ENCODE measurements around the gene PRKD3.
"Not testable (repeated sequence)": the region's sequence is repeated elsewhere in the genome, so short reads cannot be mapped to it uniquely, and the experiment has no call there.

Gene PRKD3

DNA sequence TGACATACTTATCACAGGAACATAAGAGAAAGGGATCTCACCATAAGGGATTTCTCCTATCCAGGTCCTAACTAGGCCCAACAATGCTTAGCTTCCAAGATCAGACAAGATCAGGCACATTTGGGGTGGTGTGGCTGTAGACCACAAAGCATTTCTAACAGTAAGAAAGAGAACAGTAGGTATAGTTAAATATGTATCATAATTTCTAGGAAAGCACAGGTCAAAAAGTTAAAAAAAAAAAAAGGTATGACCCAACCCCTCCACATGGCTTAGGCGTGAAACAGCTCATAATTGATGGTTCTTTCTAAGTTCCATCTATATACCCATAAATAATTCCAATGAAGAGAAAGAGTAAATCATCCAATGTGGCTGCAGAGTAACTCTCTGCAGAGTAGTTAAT lies 6.9 kb downstream of the PRKD3 start:
- DNase-seq (ENCODE audit: low read depth in 3 of 3, low spot score in 1 of 3) = no peak

GRCh38 chr2:37316181-37316580 lies 8.5 kb downstream of the PRKD3 start:
- DNase-seq (ENCODE audit: low read depth in 3 of 3, low spot score in 1 of 3) = no peak

DNA sequence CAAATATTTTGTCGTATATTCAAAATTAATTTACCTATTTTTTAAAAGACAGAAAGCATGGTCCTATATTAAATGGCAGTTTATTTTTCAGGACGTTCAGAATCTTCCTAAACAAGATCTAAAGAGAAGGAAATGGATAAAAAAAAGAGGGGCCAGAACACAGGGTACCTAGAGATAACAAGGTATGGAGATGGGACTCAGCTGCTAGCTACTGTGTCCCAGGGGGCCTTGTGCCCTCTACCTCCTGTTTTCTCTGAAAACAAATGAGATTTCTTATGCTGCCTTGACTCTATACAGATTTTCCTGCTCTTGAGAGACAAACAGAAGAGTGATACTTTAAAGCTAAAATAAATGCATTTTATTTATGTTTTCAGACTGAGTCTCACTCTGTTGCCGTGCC lies 9.3 kb downstream of the PRKD3 start:
- no peak for DNase-seq (ENCODE audit: low read depth in 3 of 3, low spot score in 1 of 3)

DNA sequence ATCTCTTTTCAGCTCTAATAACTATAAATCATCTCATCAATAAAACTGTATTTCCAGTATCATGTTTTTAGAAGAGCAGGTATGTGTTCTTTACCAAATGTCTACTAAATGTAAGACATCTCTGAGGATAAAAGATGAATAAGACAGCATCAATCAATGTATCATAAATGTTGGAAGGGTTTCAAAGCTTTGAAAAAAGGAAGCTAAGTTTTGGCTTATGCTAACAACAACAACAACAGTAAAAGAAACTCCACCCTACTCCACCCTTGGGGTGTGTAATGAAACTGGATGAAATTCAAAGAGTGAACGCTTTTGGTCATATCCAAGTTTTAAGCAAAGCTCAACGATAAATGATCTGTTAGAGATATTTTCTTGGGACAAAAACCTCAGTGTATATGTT lies 17.1 kb downstream of the PRKD3 start:
- no peak for DNase-seq (ENCODE audit: low read depth in 3 of 3, low spot score in 1 of 3)

DNA sequence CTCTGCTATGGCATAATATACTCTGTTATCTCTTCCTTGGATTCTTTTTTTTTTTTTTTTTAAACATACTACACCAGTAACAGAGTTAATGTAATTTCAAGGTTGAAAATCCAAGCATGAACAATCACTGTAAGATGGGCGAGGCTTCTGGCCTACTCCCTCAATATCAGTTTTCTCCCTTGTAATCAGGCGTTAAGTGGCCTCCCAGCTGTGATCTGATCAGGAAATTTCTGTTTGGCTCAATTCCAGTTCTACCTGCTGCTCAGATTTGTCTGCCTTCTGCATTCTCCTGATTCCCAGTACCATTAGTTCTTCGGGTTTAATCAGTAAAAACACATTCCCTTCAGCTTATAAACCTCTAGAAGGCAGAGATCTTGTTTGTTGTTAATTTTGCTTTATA lies 18.6 kb downstream of the PRKD3 start:
- DNase-seq (ENCODE audit: low read depth in 3 of 3, low spot score in 1 of 3) = no peak

DNA sequence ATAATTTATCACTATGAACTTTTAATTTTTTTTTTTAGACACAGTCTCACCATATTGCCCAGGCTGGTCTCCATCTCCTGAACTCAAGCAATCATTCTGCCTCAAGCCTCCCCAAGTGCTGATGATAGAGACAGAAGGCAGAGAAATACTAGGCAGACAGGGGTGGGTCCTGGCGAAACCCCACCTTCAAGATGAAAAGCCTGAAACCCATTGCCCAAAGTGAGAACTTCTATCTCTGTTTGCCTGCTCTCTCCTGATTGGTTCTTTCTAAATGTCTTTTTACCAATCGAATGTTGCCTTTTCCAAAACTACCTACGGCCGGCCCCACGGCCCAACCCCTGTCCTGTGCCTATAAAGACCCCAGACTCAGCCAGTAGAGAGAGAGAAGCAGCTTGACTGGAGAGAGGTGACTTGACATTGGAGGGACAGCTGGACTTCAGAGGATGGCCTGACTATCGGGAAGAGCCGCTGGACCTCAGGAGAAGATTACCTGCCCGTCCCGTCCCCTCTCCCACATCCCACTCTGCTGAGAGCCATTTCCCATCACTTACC lies 21.9 kb downstream of the PRKD3 start:
- DNase-seq (ENCODE audit: low read depth in 3 of 3, low spot score in 1 of 3) = no peak

DNA sequence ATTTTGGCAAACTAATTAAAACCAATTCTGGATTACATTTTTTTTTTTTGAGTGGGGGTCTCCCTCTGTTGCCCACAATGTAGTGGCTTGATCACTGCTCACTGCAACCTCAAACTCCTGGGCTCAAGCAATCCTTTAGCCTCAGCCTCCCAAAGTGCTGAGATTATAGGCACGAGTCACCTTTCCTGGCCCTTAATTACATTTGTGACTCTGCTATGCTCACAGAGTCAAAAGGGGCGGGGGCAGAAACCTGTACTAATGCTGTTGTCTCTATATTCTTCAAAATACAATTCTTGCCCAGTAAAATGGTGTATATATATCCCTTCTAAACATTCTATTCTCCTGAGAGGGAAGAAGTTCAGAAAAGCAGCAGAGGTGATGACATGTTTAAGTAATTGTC lies 23.2 kb downstream of the PRKD3 start:
- no peak for DNase-seq (ENCODE audit: low read depth in 3 of 3, low spot score in 1 of 3)

GRCh38 chr2:37300578-37300977 lies 24.1 kb downstream of the PRKD3 start:
- DNase-seq (ENCODE audit: low read depth in 3 of 3, low spot score in 1 of 3) = no peak

- no peak for DNase-seq (ENCODE audit: low read depth in 3 of 3, low spot score in 1 of 3)
Measured at GRCh38 chr2:37300146-37300545, 24.5 kb downstream of the PRKD3 start.

GRCh38 chr2:37297632-37298031 lies 27.0 kb downstream of the PRKD3 start:
- no peak for DNase-seq (ENCODE audit: low read depth in 3 of 3, low spot score in 1 of 3)

DNA sequence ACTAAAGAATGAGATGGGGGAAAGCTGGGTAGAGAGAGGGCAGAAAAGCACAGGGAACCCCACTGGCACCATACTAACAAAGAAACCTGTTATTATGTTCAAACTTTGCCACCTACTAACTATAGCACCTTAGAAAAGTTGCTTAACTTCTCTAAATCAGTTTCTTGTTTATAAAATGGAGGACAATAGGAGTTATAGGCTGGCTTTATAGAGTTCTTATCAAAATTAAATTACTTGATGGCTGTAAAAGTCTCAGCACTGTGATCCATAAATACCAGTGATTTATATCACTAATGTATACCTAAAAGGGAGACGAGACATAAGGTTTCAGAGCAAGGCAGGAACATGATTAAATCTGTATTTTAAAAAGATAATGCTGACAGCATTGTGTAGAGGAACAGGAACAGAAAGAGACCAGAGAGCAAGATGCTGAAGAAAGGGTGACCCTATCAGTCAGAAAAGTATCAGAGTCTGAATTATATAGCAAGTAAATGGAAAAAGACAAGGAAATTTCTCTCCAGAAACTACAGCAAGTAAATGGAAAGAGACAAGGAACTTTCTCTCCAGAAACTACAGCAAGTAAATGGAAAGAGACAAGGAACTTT lies 29.1 kb downstream of the PRKD3 start:
- DNase-seq (ENCODE audit: low read depth in 3 of 3, low spot score in 1 of 3) = no peak

GRCh38 chr2:37294858-37295257 lies 29.8 kb downstream of the PRKD3 start:
- DNase-seq (ENCODE audit: low read depth in 3 of 3, low spot score in 1 of 3) = not testable (repeated sequence)

- DNase-seq (ENCODE audit: low read depth in 3 of 3, low spot score in 1 of 3) = no peak
Measured at GRCh38 chr2:37291680-37292079, 33.0 kb downstream of the PRKD3 start.

- DNase-seq (ENCODE audit: low read depth in 3 of 3, low spot score in 1 of 3) = no peak
Measured at GRCh38 chr2:37287966-37288365, 36.7 kb downstream of the PRKD3 start.

- no peak for DNase-seq (ENCODE audit: low read depth in 3 of 3, low spot score in 1 of 3)
Measured at GRCh38 chr2:37284381-37284780, 40.3 kb downstream of the PRKD3 start.

- DNase-seq (ENCODE audit: low read depth in 3 of 3, low spot score in 1 of 3) = no peak
Measured at GRCh38 chr2:37283207-37283606, 41.4 kb downstream of the PRKD3 start.

- no peak for DNase-seq (ENCODE audit: low read depth in 3 of 3, low spot score in 1 of 3)
Measured at GRCh38 chr2:37282746-37283145, 41.9 kb downstream of the PRKD3 start.

DNA sequence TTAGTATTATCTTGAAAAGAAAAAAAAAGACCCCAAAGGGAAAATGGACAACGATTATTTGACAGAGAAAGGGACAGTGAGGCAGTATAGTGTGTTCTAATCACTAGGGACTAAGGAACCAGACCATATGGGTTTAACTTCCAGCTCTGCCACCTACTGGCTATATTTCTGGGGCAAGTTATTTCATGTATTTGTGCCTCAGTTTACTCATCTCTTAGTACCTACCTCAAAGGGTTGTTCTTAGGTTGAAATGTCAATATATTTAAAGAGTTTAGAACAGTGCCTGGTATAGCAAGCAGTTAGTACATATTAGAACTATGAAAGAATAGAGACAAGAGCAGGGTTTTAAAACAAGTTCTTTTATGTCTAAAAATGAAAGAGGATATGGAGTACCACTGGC lies 42.7 kb downstream of the PRKD3 start:
- DNase-seq (ENCODE audit: low read depth in 3 of 3, low spot score in 1 of 3) = no peak

GRCh38 chr2:37276291-37276690 lies 48.3 kb downstream of the PRKD3 start:
- no peak for DNase-seq (ENCODE audit: low read depth in 3 of 3, low spot score in 1 of 3)
